GM19351 (cell line): ENCODE data around the gene SEC22A.

ENCODE experiments used
- ATAC-seq: cut with Tn5 transposase; IDR thresholded peaks from one replicate; pipeline ENCODE4 v1.9.1; 2021; ENCODE audit warnings: mild to moderate bottlenecking, moderate library complexity; ENCODE audit not compliant: unreplicated experiment

Gene SEC22A

DNA sequence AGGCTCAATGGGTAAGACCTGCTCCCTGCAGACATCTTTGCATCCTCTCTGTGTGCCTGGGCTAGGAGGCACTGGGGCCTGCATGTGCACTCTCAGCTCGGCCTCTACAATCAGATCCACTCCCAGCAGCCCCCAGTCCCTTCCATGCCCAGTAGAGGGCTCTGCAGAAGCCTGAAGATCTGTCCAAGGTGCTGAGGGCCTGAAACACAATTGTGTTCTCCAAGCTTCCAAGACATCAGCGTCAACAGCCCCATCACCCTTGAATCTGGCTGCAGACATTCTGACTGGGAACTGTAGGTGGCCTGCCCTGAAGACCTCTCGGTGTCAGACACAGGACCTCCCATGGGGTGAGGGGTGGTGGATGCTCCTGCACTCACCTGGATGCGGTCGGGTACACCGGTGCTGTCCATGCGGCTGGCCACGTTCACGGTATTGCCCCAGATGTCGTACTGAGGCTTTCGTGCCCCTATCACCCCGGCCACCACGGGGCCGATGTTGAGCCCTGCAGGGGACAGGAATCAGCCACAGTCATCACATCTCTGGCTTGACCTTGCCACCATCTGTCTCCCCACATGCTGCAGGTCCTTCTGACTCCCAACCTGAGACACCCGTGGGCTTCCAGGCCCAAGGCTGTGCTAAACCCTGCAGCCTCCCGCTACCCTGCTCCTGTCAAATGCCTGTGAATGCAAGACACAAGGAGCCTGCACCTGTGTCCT lies 84.7 kb downstream of the SEC22A start:
- ATAC-seq, result peak; percentile 68

DNA sequence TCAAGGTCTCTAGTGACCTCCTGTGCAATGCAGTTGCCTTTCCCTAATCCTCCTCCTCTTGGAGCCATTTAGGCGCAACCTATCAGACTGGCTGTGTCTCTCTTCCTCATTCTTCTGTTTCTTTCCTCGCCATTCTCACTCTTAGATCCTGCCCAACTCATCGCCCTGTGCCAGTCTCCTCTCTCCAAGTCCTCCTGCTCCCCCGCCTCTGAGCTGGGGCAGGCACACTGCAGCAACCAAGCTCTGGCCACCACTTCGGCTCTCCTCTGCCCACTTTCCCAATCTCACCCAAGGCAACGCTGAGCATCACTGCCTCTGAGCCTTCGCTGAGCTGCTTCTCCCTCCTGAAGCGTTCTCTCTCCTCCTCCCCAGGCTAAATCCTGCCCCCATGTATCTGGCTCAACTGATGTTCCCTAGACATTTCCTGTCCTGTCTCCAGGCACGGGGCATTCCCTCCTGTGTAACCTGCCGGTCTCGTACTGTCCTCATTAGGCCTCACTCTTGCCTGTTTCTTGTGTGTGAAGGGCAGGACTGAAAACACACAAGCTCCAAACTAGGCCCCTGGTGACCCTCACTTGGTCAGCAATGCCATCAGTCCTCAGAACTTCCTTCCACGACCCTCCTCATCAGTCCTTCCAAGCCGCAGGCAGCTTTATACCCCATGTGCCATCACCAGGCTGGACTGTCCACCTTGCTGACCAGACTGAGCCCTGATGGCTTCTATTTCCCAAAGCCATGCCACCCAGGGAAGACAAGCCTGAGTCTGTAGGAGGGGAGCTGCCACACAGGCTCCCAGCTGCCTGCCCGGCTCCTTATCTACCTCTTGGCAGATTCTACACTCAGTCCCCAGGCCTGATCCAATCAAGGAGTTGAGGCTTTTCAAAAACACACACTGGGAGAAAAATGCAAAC lies 85.6 kb downstream of the SEC22A start:
- ATAC-seq, result no peak

DNA sequence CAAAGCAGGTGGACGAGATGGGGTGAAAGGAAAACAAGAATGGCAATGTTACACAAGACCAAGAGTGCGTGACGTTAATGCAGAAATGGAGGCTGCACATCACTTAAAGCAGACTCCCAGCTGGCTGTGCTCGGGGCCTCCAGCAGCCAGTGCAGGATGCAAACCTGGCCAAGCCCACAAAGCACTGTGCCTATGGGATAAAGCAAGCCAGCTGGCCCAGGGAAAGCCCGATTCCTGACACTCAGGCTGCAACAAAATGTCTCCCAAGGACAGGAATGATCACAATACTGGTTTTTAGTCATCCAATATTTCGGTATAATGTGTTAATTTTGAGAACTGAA lies 86.2 kb downstream of the SEC22A start:
- no peak for ATAC-seq

DNA sequence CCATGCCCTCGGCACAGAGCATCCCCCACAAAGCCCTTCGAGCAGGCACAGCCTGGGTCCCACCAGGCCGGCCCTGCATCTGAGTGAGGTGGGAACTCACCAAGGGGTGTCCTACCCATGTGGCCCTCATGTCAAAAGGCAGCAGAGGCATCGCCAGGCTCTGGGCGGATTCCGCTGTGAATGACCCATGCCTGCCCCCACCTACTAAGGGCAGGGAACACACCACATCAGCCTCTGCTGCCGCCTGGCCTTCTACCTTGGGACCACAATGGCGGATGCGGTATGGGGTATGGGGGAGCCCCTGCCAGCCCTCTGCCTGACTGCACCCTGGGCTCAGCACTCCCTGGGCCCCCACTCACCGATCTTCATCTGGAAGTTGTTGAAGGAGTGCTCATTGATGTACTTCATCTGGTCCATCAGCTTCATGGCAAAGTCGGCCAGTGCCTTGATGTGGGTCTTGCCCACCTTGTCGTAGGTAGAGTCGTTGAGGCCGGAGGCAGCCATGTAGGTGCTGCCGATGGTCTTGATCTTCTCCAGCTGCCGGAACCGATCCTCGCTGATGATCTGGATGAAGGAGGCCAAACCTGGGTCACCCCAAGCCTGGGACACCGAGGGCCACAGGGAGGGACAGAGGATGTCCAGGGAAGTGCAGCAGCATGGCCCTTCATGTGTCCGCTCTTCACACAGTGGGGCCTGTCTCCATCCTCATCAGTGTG lies 87.8 kb downstream of the SEC22A start:
- ATAC-seq, result no peak

DNA sequence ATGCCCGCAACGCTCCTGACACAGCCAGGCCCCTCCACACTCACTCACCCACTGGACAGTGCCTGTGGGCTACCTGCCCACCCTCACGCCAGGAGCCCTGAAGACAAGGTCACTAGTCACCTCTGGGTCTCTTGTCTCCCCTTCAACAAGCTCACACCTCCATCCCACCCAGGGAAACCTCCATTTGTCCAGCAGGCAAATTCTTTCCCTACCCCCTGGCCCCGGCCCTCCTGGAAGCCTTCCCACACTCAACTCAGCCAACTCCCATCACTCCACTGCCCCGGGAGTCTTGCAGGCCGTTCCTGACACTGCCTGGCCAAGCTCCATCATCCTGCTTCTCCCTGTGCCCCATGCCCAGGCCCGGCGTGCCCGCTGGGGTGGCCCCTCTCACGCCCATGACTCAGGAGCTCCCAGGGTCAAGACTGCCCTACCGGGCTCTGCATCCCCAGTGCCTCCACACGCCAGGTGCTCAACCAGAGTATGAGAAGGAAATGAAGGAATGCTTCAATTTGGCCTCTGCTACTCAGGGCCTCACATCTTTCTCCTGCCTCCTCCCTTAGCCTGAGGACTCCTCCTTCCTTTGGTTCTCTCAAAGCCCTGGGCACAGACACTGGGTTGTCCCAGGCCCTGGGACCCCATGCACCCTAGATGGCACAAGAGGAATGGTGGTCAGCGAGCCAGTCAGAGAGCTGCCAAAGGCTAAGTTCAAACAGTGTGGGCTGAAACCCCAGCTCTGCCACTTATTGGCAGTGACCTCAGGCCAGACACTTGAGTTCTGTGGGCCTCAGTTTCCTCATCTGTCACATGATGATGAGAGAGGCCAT lies 88.6 kb downstream of the SEC22A start:
- no peak for ATAC-seq

DNA sequence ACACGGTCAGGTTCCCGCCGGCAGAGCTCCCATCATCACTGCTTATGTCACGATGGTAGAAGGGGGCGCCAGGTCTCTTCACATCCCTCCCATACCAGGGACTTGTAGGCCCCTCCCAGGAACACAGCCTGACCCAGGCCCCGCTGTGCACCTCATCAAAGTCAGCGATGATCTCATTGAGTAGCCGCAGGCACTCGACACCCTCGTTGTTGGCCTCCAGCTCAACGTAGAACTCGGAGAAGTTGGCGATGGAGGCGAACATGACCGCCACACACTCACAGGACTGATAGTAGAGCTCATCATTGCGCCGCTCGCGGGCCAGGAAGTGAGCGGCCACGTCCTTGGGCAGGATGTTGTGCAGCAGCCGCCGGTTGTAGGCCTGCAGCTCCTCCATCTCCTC lies 89.2 kb downstream of the SEC22A start:
- no peak for ATAC-seq

DNA sequence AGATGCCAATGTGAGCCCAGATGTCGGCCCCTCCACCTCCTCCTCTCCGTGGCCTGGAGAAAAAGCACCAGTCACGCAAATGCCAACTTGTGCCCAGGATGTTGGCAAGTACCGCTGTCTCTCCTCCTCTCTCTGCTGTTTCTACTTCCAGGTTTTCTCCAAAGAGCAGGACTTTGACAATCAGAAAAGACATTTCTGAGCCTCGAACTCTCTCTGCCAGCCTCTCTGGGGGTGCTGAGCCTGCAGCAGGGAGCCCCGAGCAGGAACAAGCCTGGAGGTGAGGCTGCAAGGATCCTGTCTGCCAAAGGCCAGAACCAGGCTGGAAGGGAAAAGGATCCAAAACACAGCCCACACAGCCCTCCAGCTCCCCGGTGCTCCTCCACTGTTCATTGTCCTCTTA lies 89.7 kb downstream of the SEC22A start:
- no peak for ATAC-seq

DNA sequence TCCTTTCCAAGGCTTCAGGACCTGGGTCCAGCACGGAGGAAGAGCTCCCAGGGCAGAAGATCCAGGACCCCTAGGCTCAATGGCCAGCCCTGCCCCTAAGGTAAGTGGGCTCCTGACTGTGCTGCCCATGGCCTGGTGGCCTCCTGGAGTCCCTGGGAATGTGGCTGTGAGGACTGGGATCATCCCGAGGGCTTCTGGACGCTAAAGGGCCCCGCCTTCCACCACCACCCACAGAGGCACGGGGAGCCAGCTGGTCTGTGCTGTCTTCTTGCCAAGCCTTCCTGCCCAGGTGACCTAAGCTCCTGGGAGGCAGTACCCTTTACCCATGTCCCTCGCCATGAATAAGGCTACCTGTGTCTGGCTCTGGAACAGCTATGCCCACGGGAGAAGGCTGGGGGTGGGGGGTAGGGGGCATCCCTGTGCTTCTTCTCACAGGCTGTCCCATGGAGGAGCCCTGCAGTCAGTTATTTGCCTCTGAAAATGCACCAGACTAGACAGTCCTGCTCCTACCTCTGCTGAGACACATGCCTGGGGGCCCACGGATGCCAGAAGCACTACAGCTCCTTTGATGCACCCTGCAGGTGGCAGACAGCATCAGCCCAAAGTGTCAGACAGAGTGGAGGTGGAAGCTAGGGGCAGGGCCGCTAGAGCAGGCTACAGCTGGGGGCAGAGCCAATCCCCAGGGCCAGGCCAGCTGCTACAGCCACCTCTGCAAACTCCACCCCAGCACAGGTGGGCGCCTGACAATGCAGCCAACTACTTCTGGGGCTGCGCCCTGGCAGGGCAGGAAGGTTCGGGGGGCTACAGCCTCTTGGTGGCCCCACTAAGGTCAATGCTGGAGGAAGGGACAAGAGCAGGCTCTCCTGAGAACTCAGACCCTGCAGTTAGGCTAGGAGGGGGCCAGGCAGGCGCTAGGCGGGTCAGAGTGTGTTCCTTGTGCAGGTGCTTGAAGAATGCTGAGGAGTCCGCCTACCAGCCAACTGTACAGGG lies 90.9 kb downstream of the SEC22A start:
- no peak for ATAC-seq

DNA sequence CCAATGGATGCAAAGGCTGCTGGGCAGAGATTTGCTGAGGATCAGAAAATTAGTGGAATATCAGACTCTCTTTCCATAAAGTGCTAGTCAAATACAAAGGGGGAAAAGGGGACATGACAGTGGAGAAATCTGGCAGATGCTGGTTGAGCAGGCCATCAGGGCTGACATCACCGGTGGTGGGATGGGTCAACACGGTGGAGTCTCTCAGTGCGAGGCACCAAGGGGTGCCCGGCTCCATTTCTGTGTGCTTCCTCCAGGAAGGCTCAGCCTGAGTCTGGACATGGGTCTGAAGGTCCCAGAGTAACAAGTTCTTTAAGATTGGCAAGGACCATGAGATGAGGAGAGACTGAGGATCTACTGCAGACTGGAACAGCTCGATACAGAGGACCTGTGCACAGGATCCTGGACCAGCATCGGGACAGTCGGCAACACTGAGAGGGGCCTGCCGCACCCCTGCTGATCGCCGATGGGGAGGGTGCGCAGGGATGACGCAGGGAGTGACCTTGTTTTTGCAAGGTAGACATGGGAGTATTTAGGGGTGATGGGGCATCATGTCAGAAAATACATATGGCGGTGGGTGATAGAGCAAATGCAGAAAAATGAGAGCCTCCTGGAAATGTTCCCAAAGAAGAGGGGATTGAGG lies 92.7 kb downstream of the SEC22A start:
- ATAC-seq, result no peak

DNA sequence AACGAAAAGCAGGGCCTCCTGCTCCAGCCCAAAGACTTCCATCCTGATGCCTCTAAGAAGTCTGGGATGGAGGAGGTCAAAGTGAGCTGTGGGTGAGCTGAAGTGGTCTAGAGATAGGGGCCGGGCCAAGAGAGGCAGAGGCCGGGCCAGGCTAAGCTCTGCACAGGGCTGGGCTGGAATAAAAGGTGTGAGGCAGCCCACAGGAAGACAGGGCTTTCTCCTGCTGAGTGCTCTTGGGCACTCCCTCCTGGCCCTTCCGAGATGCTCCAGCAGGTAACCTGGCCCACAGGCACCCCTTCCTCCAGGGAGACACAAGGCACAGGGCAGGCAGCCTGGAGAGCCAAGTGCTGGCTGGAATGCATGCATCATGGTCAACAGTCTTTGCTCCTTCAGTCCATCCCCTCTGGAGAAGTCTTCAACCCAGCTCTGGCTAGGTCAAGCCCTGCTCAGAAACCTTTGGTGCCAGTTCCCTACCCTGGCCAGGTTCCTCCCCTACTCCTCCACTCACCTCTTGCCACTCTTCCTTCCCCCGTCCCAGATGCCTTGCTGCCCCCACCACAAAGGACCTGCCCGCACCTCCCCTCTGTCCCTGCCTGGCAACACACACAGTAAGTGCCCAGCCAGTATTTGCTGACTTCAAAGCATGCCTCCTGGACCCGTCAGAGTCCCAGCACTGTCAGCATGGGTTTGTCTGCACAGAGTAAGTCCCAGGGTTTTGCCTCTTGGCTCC lies 93.6 kb downstream of the SEC22A start:
- no peak for ATAC-seq

DNA sequence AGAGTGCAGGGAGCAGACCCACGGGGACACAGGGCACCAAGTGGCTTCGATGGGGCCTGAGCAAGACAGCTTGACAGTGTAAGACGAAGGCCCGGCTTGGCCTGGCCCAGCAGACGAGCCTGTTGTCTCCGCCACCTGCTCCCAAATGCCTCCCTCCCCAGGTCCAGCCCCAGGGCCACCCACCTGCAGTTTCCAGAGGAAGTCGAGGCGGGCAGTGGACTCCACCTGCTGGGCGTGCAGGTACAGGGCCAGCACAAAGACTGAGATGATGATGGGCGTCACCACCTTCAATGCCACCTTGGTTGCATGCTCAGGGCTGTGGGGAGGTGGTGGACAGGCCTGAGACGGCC lies 94.1 kb downstream of the SEC22A start:
- no peak for ATAC-seq

DNA sequence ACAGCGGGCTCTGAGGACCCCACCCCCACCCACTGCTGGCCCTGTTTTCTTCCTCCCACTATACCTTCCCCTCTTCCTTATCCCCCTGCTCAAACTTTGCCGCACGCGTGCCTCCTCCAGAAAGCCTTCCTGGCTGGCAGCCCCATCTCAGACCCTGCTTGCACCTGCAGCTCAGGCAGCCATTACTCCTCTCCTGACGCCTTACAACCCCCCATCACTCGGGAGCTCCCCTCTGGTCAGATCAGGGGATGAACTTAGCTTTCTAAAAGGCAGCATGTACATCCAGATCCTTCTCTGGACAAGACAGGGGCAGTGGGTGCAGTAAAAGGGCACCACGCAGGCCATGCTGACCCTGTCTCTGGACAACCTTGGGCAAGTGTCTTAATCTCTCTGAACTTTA lies 94.5 kb downstream of the SEC22A start:
- no peak for ATAC-seq

DNA sequence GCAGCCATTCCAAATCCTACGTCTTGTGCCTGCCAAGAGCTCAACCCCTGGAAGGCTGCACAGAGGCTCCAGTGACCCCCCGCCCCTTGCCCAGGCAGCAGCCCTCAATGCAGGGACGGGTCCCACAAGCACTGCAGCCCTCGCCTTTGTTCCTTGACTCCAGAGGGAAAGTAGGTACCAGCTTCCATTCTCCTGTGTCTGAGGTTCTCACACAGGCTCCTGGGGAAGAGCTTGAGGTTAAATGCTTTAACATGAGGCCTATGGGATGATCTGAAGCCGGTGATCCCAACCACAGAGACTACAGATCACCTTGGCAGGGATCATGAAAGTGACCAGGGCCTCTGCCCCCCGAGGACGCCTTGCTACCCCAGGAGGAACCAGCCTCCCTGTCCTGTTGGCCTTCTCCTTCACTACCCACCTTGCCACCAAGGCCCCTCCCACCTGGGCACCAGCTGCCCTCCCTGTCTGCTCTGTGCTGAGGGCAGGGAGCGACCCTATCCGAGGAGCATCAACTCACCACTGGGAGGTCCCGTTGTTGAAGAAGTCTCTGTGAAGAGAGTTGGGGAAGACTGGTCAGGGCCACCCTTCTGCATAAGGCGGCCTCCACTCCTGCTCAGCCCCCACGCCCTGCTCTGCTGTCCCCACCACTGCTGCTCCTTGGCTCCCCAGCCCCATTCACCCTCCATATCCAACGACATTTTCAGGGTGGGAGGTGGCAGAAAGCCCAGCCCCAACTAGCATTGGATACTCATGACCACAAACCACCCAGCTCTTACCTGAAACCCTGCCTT lies 95.3 kb downstream of the SEC22A start:
- no peak for ATAC-seq

DNA sequence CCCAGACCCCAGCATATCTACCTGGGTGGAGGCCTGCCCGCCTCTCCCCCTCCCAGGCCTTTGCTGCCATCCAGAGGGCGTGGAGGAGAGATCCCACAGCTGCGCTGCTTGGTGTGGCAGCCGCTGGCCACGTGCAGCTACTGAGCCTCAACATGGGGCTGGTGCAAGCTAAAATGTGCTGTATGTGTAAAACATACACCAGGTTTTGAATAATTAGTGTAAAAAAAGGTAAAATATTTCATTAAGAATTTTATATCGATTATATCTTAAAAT lies 95.8 kb downstream of the SEC22A start:
- ATAC-seq, result no peak

DNA sequence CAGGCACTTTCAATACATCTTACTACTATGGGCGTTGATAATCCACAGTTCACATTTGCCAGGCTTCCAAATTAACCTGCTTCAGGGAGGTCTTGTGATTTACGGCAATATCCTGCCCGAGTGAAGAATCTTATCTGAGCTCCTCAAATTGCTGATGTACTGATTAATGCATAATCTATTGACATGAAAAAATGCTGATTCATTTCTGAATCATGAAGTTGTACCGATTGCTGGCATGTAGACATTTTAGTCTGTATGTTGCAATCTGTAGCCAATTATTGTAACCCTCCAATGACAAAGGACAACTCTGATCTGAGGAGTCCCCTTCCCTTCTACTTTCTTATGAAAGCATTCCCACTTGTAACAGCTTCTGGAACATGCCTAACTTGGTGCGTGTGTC lies 97.2 kb downstream of the SEC22A start:
- no peak for ATAC-seq

DNA sequence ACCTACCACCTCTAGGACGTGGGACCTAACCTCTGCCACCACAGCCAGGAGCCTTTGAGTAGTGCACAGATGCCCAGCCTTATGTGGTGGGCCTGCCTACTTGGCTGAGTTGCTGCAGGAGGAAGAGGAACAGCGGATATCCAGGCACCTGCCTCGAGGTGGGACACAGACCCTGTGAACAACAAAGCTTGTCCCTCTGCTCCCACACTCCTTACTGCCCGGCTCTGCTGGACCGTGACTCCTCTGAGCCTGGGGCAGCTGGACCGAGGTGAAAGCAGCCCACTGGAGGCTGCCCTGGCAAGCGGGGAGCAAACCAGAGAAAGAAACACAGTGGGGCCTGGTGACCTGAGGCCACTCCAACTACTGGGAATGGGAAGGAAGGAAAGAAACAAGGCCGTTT lies 97.8 kb downstream of the SEC22A start:
- ATAC-seq, result no peak

DNA sequence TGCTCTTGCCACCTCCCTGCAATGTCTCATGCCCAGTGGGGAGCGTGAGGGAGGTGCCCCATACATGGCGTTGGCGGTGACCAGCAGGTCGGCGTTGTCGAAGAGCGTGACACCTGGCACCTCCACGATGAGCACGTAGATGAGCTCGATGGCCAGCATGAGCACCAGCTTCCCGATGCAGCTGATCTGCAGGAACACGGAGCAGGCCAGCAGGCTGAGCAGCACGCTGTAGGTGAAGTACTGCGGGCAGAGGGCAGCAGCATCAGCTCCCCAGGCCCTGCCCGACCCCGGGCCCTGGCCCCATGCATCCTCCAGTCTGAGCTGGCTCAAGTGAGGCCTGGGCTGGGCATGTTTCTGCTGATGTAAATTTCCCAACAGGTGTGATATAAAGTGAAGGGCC lies 98.3 kb downstream of the SEC22A start:
- ATAC-seq, result no peak

DNA sequence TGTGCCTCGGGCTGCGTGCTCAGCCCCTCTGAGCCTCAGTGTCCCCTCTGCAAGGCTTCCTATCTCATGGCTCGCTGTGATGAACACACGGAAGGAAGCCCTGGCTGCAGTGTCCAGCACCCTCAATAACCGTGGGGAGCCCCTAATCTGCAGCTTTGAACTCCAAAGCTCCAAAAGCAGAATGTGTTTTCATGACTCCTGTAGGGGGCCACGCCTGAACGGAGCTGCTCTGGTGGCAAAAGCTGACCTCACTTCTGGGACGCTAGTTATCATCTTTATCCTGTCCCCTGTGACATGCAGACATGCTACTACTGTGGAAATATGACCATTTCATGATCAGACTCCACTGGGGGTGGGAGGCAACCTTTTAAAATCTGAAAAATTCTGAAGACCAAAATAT lies 98.8 kb downstream of the SEC22A start:
- no peak for ATAC-seq
